IMR-90 (cell line): ENCODE data around the gene ERAS. TPM values are rescaled to one million over a fixed set of nuclear protein-coding genes. Genes with fewer than 3 reads are reported as not detected.

Experiments
- ATAC-seq: fragments of 200-7000 bp; cut with Tn5 transposase; 2 replicates; pipeline ENCODE4 v1.9.1; 2020; ENCODE audit warnings: low read depth, mild to moderate bottlenecking, moderate library complexity
- BruUV-seq: library from RNA; stranded (reverse); fragments of 400-500 nt; replicated peaks from 2 replicates; lab custom pipeline; 2021; lab: Mats Ljungman, UMichigan
- CTCF ChIA-PET: fragments of 300-600 bp; formaldehyde crosslinking; extraction: SDS; loops from one replicate; lab custom pipeline; 2021; ENCODE audit warnings: antibody characterized with exemption; lab: Yijun Ruan, JAX
- POLR2A ChIA-PET: fragments of 300-600 bp; sonication (Branson Sonifier 250); formaldehyde crosslinking; loops from one replicate; lab custom pipeline; 2022; ENCODE audit warnings: antibody characterized with exemption; ENCODE audit not compliant: unreplicated experiment; lab: Charles Lee
- DNase-seq: peaks from one replicate; pipeline ENCODE4 v3.0.0; 2013
- H2AFZ ChIP-seq: replicated peaks from 2 replicates; pipeline ENCODE3; 2013; ENCODE audit warnings: low read length, mild to moderate bottlenecking; ENCODE audit not compliant: poor library complexity
- H2AK5ac ChIP-seq: 2 replicates; pipeline ENCODE4 v1.6.1; 2013; ENCODE audit warnings: low read depth, low read length, inconsistent platforms
- H2AK9ac ChIP-seq: replicated peaks from 2 replicates; pipeline ENCODE3; 2013; ENCODE audit warnings: mild to moderate bottlenecking, low read depth, low read length, moderate library complexity; ENCODE audit not compliant: poor library complexity
- H2BK120ac ChIP-seq: 2 replicates; pipeline ENCODE4 v1.6.1; 2013; ENCODE audit warnings: low read depth, low read length, inconsistent platforms
- H2BK15ac ChIP-seq: 3 replicates; pipeline ENCODE4 v1.6.1; 2013; ENCODE audit warnings: low read depth, low read length, inconsistent platforms
- H2BK20ac ChIP-seq: 2 replicates; pipeline ENCODE4 v1.6.1; 2013; ENCODE audit warnings: low read depth, mild to moderate bottlenecking, inconsistent platforms, low read length, moderate library complexity
- H2BK5ac ChIP-seq: 2 replicates; pipeline ENCODE4 v1.6.1; 2013; ENCODE audit warnings: mild to moderate bottlenecking, low read depth, low read length, inconsistent platforms; ENCODE audit not compliant: poor library complexity, severe bottlenecking
- H3K14ac ChIP-seq: replicated peaks from 2 replicates; pipeline ENCODE4 v1.6.1; 2013; ENCODE audit warnings: low read depth, low read length, inconsistent platforms
- H3K18ac ChIP-seq: 2 replicates; pipeline ENCODE4 v1.6.1; 2013; ENCODE audit warnings: low read depth, low read length, control low read depth
- H3K23ac ChIP-seq: 2 replicates; pipeline ENCODE4 v1.6.1; 2013; ENCODE audit warnings: low read depth, low read length, inconsistent platforms
- H3K27ac ChIP-seq: 2 replicates; pipeline ENCODE4 v1.5.1; 2013; ENCODE audit warnings: mild to moderate bottlenecking, control low read depth, low read length; ENCODE audit not compliant: insufficient read depth
- H3K27me3 ChIP-seq: 2 replicates; pipeline ENCODE4 v1.6.1; 2013; ENCODE audit warnings: low read length; ENCODE audit not compliant: control insufficient read depth, insufficient read depth
- H3K36me3 ChIP-seq: 2 replicates; pipeline ENCODE4 v1.6.1; 2013; ENCODE audit warnings: low read length, mixed read lengths; ENCODE audit not compliant: control insufficient read depth, insufficient read depth
- H3K4ac ChIP-seq: 2 replicates; pipeline ENCODE4 v1.6.1; 2013; ENCODE audit warnings: low read depth, low read length, inconsistent platforms
- H3K4me1 ChIP-seq: 2 replicates; pipeline ENCODE4 v1.6.1; 2013; ENCODE audit warnings: low read length, mixed read lengths; ENCODE audit not compliant: control insufficient read depth, insufficient read depth
- H3K4me2 ChIP-seq: 2 replicates; pipeline ENCODE4 v1.6.1; 2013; ENCODE audit warnings: low read depth, mild to moderate bottlenecking, control low read depth, low read length, moderate library complexity
- H3K4me3 ChIP-seq: 2 replicates; pipeline ENCODE4 v1.5.1; 2013; ENCODE audit warnings: low read depth, mild to moderate bottlenecking, control low read depth, low read length, moderate library complexity; ENCODE audit not compliant: insufficient read depth
- H3K56ac ChIP-seq: 2 replicates; pipeline ENCODE4 v1.6.1; 2013; ENCODE audit warnings: low read length, inconsistent platforms; ENCODE audit not compliant: insufficient read depth; ENCODE audit errors: extremely low read depth
- H3K79me1 ChIP-seq, 2 experiments: 2 replicates each; pipeline ENCODE4 v1.6.1; 2013; ENCODE audit warnings: low read length in 2 of 2, inconsistent platforms in 1 of 2, low read depth in 1 of 2
- H3K9ac ChIP-seq: 2 replicates; pipeline ENCODE4 v1.6.1; 2013; ENCODE audit warnings: low read depth, low read length, control low read depth
- H3K9me1 ChIP-seq: 2 replicates; pipeline ENCODE4 v1.6.1; 2013; ENCODE audit warnings: low read length, inconsistent platforms; ENCODE audit not compliant: insufficient read depth
- H3K9me3 ChIP-seq: 2 replicates; pipeline ENCODE4 v1.6.1; 2013; ENCODE audit warnings: low read length; ENCODE audit not compliant: control insufficient read depth, insufficient read depth
- H4K20me1 ChIP-seq: 2 replicates; pipeline ENCODE4 v1.6.1; 2013; ENCODE audit warnings: low read length, inconsistent platforms; ENCODE audit not compliant: insufficient read depth
- H4K5ac ChIP-seq: 2 replicates; pipeline ENCODE4 v1.6.1; 2013; ENCODE audit warnings: mild to moderate bottlenecking, low read depth, low read length, control low read depth
- H4K8ac ChIP-seq, 2 experiments: 2 replicates each; pipeline ENCODE4 v1.6.1; 2013; ENCODE audit warnings: low read depth in 2 of 2, low read length in 2 of 2, control low read depth in 1 of 2, inconsistent platforms in 1 of 2
- H4K91ac ChIP-seq: 2 replicates; pipeline ENCODE4 v1.6.1; 2013; ENCODE audit warnings: low read depth, low read length, inconsistent platforms; ENCODE audit not compliant: insufficient read depth
- BHLHE40 ChIP-seq: fragments of 150-350 bp; IDR thresholded peaks from 2 replicates; pipeline ENCODE4 v1.6.1; 2016; ENCODE audit warnings: mild to moderate bottlenecking, low read depth, low read length
- CEBPB ChIP-seq: IDR thresholded peaks from 2 replicates; pipeline ENCODE4 v1.6.1; 2012; ENCODE audit warnings: low read depth, low read length, improper control_type of control experiment
- CHD1 ChIP-seq: IDR thresholded peaks from 2 replicates; pipeline ENCODE4 v1.6.1; 2012; ENCODE audit warnings: low read depth, low read length, improper control_type of control experiment
- CTCF ChIP-seq: conservative IDR thresholded peaks from 2 replicates; pipeline ENCODE4 v1.5.1; 2012; ENCODE audit warnings: mild to moderate bottlenecking, low read depth, low read length, improper control_type of control experiment
- ELK1 ChIP-seq: fragments of 150-350 bp; IDR thresholded peaks from 2 replicates; pipeline ENCODE4 v1.6.1; 2016; ENCODE audit warnings: low read depth, mild to moderate bottlenecking, low read length, moderate library complexity, borderline replicate concordance
- FOS ChIP-seq: fragments of 150-350 bp; IDR thresholded peaks from 2 replicates; pipeline ENCODE4 v1.6.1; 2016; ENCODE audit warnings: low read depth, low read length
- MAFK ChIP-seq: IDR thresholded peaks from 2 replicates; pipeline ENCODE4 v1.6.1; 2012; ENCODE audit warnings: low read depth, low read length, improper control_type of control experiment
- MAZ ChIP-seq: IDR thresholded peaks from 2 replicates; pipeline ENCODE4 v1.6.1; 2012; ENCODE audit warnings: low read depth, mild to moderate bottlenecking, low read length, improper control_type of control experiment, moderate library complexity, borderline replicate concordance
- MXI1 ChIP-seq: IDR thresholded peaks from 2 replicates; pipeline ENCODE4 v1.6.1; 2012; ENCODE audit warnings: low read depth, mild to moderate bottlenecking, low read length, moderate library complexity, borderline replicate concordance
- NFE2L2 ChIP-seq: fragments of 150-350 bp; IDR thresholded peaks from 2 replicates; pipeline ENCODE4 v1.6.1; 2016; ENCODE audit warnings: low read depth, mild to moderate bottlenecking, low read length
- POLR2A ChIP-seq: IDR thresholded peaks from 2 replicates; pipeline ENCODE4 v1.6.1; 2012; ENCODE audit warnings: mild to moderate bottlenecking, low read depth, low read length
- RAD21 ChIP-seq: IDR thresholded peaks from 2 replicates; pipeline ENCODE4 v1.6.1; 2012; ENCODE audit warnings: low read length, improper control_type of control experiment
- RCOR1 ChIP-seq: IDR thresholded peaks from 2 replicates; pipeline ENCODE4 v1.6.1; 2012; ENCODE audit warnings: mild to moderate bottlenecking, low read length, improper control_type of control experiment; ENCODE audit not compliant: insufficient replicate concordance
- RFX5 ChIP-seq: IDR thresholded peaks from 2 replicates; pipeline ENCODE4 v1.8.0; 2012; ENCODE audit warnings: low read depth, mild to moderate bottlenecking, low read length, moderate library complexity
- SMC3 ChIP-seq: fragments of 150-350 bp; IDR thresholded peaks from 2 replicates; pipeline ENCODE4 v1.6.1; 2016; ENCODE audit warnings: low read depth, mild to moderate bottlenecking, antibody characterized with exemption, low read length, moderate library complexity
- USF2 ChIP-seq: fragments of 150-350 bp; IDR thresholded peaks from 2 replicates; pipeline ENCODE4 v1.6.1; 2017; ENCODE audit warnings: mild to moderate bottlenecking, antibody characterized with exemption, low read length, low read depth
- WGBS, 2 experiments: methylation state at CpG; one replicate each; pipeline versions ENCODE4 v1.1.5 to v1.1.7; 2013; ENCODE audit warnings: missing lambda C conversion rate in 2 of 2; ENCODE audit not compliant: insufficient read length in 1 of 2; ENCODE audit errors: extremely low coverage in 2 of 2; 5-methylcytosine and 5-hydroxymethylcytosine counted together
- dilution Hi-C: fragments of 300-500 bp; cut with HindIII; formaldehyde crosslinking; loops from one replicate; pipeline ENCODE4 v1.14.3; 2018; ENCODE audit warnings: low sequenced_read_pairs; ENCODE audit not compliant: unreplicated experiment
- in situ Hi-C: fragments of 300-500 bp; cut with MboI; formaldehyde crosslinking; loops from 3 replicates; pipeline ENCODE4 v1.14.3; 2019; ENCODE audit warnings: low sequenced_read_pairs, inconsistent platforms, mixed read lengths
- intact Hi-C: fragments of 100-400 bp; cut with micrococcal nuclease; formaldehyde crosslinking; loops from 2 replicates; pipeline ENCODE4 v1.10.0; 2022
- polyA plus RNA-seq, 3 experiments: library from polyadenylated mRNA; depleted of rRNA; stranded (reverse); fragments of >200 nt; gene quantifications; 2 replicates each; pipeline ENCODE4 v1.2.3, GENCODE V29; 2012; ENCODE audit warnings: low replicate concordance in 1 of 3
- total RNA-seq: library from RNA; depleted of rRNA; stranded (reverse); fragments of >200 nt; gene quantifications from 2 replicates; pipeline ENCODE4 v1.2.3, GENCODE V29; 2012

Gene ERAS
- total and polyA plus RNA-seq, 2 of the 4 experiments (the other 2 are of a cell fraction): not detected

DNA sequence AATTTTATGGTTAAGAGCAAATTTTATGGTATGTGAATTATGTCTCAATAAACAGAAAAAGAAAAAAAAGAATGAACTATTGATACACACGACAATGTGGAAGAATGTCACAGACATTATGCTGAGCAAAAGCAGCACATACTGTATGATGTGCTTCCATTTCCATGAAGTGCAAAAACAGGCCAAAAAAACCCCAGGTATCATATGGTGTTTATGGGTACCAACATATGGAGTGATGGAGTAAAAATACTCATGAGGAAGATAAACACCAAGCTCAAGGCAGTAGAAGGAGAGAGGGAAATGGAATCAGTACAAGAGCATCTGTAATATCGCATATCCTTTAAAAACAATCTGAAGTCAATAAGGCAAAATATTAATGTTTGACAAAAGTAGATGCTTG is 44.1 kb upstream of the ERAS start:
- dilution Hi-C loops (no loop called here), intact Hi-C loops (no loop called here)

More for the DNA sequence above, 44.1 kb upstream of the ERAS start:
- no TSS peak for BruUV-seq
- POLR2A ChIA-PET: no interaction called here
- H3K4me1 ChIP-seq: no peaks in the 10 kb centered on the region
- CTCF ChIA-PET: no interaction called here
- H2BK15ac ChIP-seq: no peak overlapping the region
- H4K20me1 ChIP-seq: no peaks in the 10 kb centered on the region; the same call in 1 of the 2 replicates
- no peaks in the 10 kb centered on the region for H3K36me3 ChIP-seq
- DNase-seq (no peak), ATAC-seq (no peak)
- no peak overlapping the region for H3K27ac ChIP-seq
- H2AFZ ChIP-seq: no peak overlapping the region
- no peak overlapping the region for H2AK5ac ChIP-seq
- no peak overlapping the region for H2BK20ac ChIP-seq
- no peak overlapping the region for H4K8ac ChIP-seq
- TF ChIP-seq SMC3 (no peak), NFE2L2 (no peak), RCOR1 (no peak), POLR2A (no peak), FOS (no peak), RFX5 (no peak), BHLHE40 (no peak), MXI1 (no peak), USF2 (no peak), CTCF (no peak), MAFK (no peak), MAZ (no peak), CHD1 (no peak), RAD21 (no peak), ELK1 (no peak), CEBPB (no peak)
- H3K4me3 ChIP-seq: no peak overlapping the region
- no peak overlapping the region for H2AK9ac ChIP-seq
- in situ Hi-C loops: no loop called here
- no peak overlapping the region for H2BK120ac ChIP-seq
- H3K9ac ChIP-seq: no peak overlapping the region
- H3K14ac ChIP-seq: no peak overlapping the region
- no peak overlapping the region for H3K56ac ChIP-seq
- H3K18ac ChIP-seq: no peak overlapping the region
- WGBS, 2 experiments: no CpG with 5 or more reads among the region's 2 CpGs
- no peak overlapping the region for H3K23ac ChIP-seq
- H4K5ac ChIP-seq: no peak overlapping the region
- no peak overlapping the region for H3K4me2 ChIP-seq
- H4K91ac ChIP-seq: no peak overlapping the region
- no peak overlapping the region for H2BK5ac ChIP-seq
- no peak overlapping the region for H3K4ac ChIP-seq
- no peaks in the 10 kb centered on the region for H3K9me3 ChIP-seq
- H3K79me1 ChIP-seq: no peaks in the 10 kb centered on the region
- no peaks in the 10 kb centered on the region for H3K9me1 ChIP-seq
- peaks cover 20% of the 10 kb centered on the region for H3K27me3 ChIP-seq
